Upper lobe of left lung (tissue), 6 donors: ENCODE measurements around the gene CCDC120. TPM values are rescaled to one million over a fixed set of nuclear protein-coding genes. Genes with fewer than 3 reads are reported as not detected.
A peak's percentile ranks its signal among the peaks of the same experiment; 100 is the strongest.

Experiments used
- ATAC-seq, 2 donors: fragments of 200-7000 bp; cut with Tn5 transposase; one replicate each; pipeline ENCODE4 v1.9.1; 2022; ENCODE audit warnings: mild to moderate bottlenecking in 2 of 2, moderate library complexity in 2 of 2; ENCODE audit not compliant: low FRiP score in 2 of 2
- DNase-seq, 2 donors: peaks; one replicate each; pipeline ENCODE4 v3.0.0-alpha.2; 2019 to 2020
- H3K27ac ChIP-seq, 4 donors: fragments of 200-600 bp; sonication (generic); one replicate each; pipeline ENCODE4 v1.5.1; 2016 to 2019
- H3K27me3 ChIP-seq, 4 donors: fragments of 200-600 bp; sonication (generic); one replicate each; pipeline ENCODE4 v1.5.1; 2017 to 2019
- H3K36me3 ChIP-seq, 4 donors: fragments of 200-600 bp; sonication (generic); one replicate each; pipeline ENCODE4 v1.5.1; 2016 to 2019
- H3K4me1 ChIP-seq, 4 donors: fragments of 200-600 bp; sonication (generic); one replicate each; pipeline ENCODE4 v1.5.1; 2018 to 2019
- H3K4me3 ChIP-seq, 4 donors: fragments of 200-600 bp; sonication (generic); one replicate each; pipeline ENCODE4 v1.5.1; 2017 to 2019; ENCODE audit warnings: mild to moderate bottlenecking in 2 of 4, moderate library complexity in 1 of 4
- H3K9me3 ChIP-seq, 4 donors: fragments of 200-600 bp; sonication (generic); one replicate each; pipeline ENCODE4 v1.5.1; 2018 to 2019
- CTCF ChIP-seq, 6 experiments: fragments of 450-650 bp in 4 of 6; fragments of 200-600 bp in 2 of 6; sonication (generic) in 2 of 6; IDR thresholded peaks; one replicate each; pipeline ENCODE4 v1.5.1; 2016 to 2019; ENCODE audit warnings: antibody characterized with exemption in 6 of 6
- EP300 ChIP-seq, 4 donors: sonication (generic); formaldehyde crosslinking; IDR thresholded peaks; one replicate each; pipeline ENCODE4 v1.5.1; 2017; ENCODE audit warnings: antibody characterized with exemption in 4 of 4, control low read depth in 2 of 4
- POLR2A ChIP-seq, 4 donors: fragments of 450-650 bp; IDR thresholded peaks; one replicate each; pipeline ENCODE4 v1.5.1; 2016 to 2017; ENCODE audit warnings: antibody characterized with exemption in 4 of 4, mild to moderate bottlenecking in 2 of 4
- POLR2AphosphoS5 ChIP-seq, 2 donors: sonication (generic); formaldehyde crosslinking; IDR thresholded peaks; one replicate each; pipeline ENCODE4 v1.5.1; 2017; ENCODE audit warnings: antibody characterized with exemption in 2 of 2
- WGBS, 2 donors: methylation state at CpG; one replicate each; pipeline ENCODE4 v1.1.5; 2017 to 2018; 5-methylcytosine and 5-hydroxymethylcytosine counted together
- total RNA-seq, 6 donors: library from RNA; depleted of rRNA in 4 of 6; stranded (reverse); fragments of >200 nt in 4 of 6; gene quantifications; one replicate each; pipeline versions ENCODE4 v1.1.0 to v1.2.1, GENCODE V29; 2016 to 2021
- donor health status: DM: no; HTN: no; CAD: no; lungs with moderate emphysema.
- donor health status: DM: no; HTN: yes; CAD: no; lungs with severe emphysema.

The CCDC120 gene
- total RNA-seq, 6 donors from 2014 or later = 6.0 to 13.5 (median 9.9) TPM

GRCh38 chrX:49101629-49101984 lies 42.8 kb downstream of the CCDC120 start:
- DNase-seq (no peak), ATAC-seq (peak in 1 of 2 donors; percentile 42)
- Histone ChIP-seq H3K4me1 (peaks cover 0 to 2% (median 0%) of the 10 kb centered on the region in 4 donors), H3K36me3 (no peaks in the 10 kb centered on the region), H3K9me3 (peaks cover 0 to 4% (median 0%) of the 10 kb centered on the region in 4 donors), H3K4me3 (peak overlapping the region; percentile 36 to 68 (median 62)), H3K27ac (peak overlapping the region; percentile 14 to 81 (median 61)), H3K27me3 (no peaks in the 10 kb centered on the region)
- WGBS, 2 donors = 49% methylated on average over 9 of the region's 9 CpGs; no CpG with 5 or more reads in 1 of the 2 donors
- no peak for TF ChIP-seq EP300 (IDR thresholded peaks at IDR 0.05)
- no peak for TF ChIP-seq POLR2AphosphoS5 (IDR thresholded peaks at IDR 0.05)
- TF ChIP-seq CTCF (IDR thresholded peaks at IDR 0.05) = no peak
- no peak for TF ChIP-seq POLR2A (IDR thresholded peaks at IDR 0.05)

DNA sequence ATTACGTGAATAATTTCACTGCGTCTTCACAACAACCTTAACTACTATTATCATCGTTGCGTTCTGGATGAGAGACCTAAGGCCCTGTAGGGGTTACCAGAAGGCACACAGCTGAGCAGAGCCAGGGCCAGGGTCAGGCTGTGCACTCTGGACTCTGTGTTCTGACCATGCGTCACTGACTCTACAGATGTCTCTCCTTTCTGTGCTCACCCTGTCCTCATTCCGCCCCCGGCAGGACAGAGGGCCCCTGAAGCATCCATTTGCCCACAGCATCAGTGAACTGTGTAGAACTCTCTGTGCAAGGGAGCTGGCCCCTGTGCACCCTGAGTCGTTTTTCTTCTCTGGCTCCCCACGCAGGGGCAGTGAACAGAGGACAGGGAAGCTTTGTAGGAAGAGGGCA lies 43.4 kb downstream of the CCDC120 start:
- DNase-seq (no peak), ATAC-seq (no peak)
- WGBS, 2 donors = 87 to 89% methylated on average over 9 of the region's 9 CpGs
- Histone ChIP-seq H3K4me3 (no peak overlapping the region), H3K9me3 (peaks cover 0 to 4% (median 0%) of the 10 kb centered on the region in 4 donors), H3K27me3 (no peaks in the 10 kb centered on the region), H3K4me1 (peaks cover 0 to 2% (median 0%) of the 10 kb centered on the region in 4 donors), H3K36me3 (no peaks in the 10 kb centered on the region), H3K27ac (no peak overlapping the region)
- no peak for TF ChIP-seq EP300 (IDR thresholded peaks at IDR 0.05)
- no peak for TF ChIP-seq CTCF (IDR thresholded peaks at IDR 0.05)
- TF ChIP-seq POLR2A (IDR thresholded peaks at IDR 0.05) = no peak
- no peak for TF ChIP-seq POLR2AphosphoS5 (IDR thresholded peaks at IDR 0.05)

DNA sequence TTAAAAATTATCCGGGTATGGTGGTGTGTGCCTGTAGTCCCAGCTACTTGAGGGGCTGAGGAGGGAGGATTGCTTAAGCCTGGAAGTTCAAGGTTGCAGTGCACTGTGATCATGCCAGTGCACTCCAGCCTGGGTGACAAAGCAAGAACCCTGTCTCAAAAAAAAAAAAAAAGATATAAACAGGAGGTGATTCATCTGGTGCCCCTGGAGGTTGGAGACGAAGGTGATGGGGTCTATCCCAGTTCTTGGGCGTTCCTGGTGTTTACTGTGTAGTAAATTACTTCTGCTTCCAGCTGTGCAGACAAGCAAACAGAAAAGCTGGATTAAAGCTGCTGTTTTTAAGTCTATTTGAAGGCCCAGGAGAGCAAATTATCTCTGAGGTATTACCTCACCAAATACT lies 44.8 kb downstream of the CCDC120 start:
- Histone ChIP-seq H3K27me3 (no peaks in the 10 kb centered on the region), H3K4me3 (no peak overlapping the region), H3K9me3 (peaks cover 0 to 4% (median 0%) of the 10 kb centered on the region in 4 donors), H3K36me3 (no peaks in the 10 kb centered on the region), H3K4me1 (peaks cover 0 to 2% (median 0%) of the 10 kb centered on the region in 4 donors), H3K27ac (no peak overlapping the region)
- WGBS, 2 donors = 73 to 79% methylated on average over 3 of the region's 3 CpGs
- no peak for ATAC-seq
- TF ChIP-seq CTCF (IDR thresholded peaks at IDR 0.05) = no peak
- no peak for TF ChIP-seq EP300 (IDR thresholded peaks at IDR 0.05)
- no peak for TF ChIP-seq POLR2AphosphoS5 (IDR thresholded peaks at IDR 0.05)
- no peak for TF ChIP-seq POLR2A (IDR thresholded peaks at IDR 0.05)
- no peak for DNase-seq

DNA sequence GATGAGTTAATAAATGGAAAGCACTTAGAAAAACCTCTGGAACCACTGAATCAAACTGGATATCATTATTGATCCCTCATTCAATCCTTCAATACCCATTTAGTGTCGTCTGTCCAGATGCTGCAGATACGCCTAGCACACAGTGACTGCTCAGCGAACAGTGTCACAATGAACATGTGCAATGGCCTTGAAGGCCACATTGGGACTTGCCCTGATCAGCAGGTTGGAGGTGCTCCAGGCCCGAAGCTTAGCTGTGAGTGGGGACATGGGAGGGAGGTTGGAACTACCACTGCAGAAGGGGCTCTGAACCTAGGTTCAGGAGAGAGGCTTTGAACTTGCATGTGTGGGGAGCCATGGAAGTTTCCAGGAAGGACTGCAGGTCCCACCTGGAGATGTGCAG lies 47.5 kb downstream of the CCDC120 start:
- no peak for TF ChIP-seq EP300 (IDR thresholded peaks at IDR 0.05)
- no peak for TF ChIP-seq POLR2AphosphoS5 (IDR thresholded peaks at IDR 0.05)
- no peak for TF ChIP-seq CTCF (IDR thresholded peaks at IDR 0.05)
- TF ChIP-seq POLR2A (IDR thresholded peaks at IDR 0.05) = no peak
- Histone ChIP-seq H3K4me1 (peaks cover 0 to 2% (median 0%) of the 10 kb centered on the region in 4 donors), H3K36me3 (no peaks in the 10 kb centered on the region), H3K27me3 (no peaks in the 10 kb centered on the region), H3K27ac (no peak overlapping the region), H3K4me3 (no peak overlapping the region), H3K9me3 (no peaks in the 10 kb centered on the region)
- DNase-seq (no peak), ATAC-seq (no peak)
- WGBS, 2 donors = 86 to 100% methylated on average over 1 to 4 of the region's 4 CpGs

GRCh38 chrX:49106930-49107329 lies 48.1 kb downstream of the CCDC120 start:
- TF ChIP-seq POLR2A (IDR thresholded peaks at IDR 0.05) = no peak
- peak in 5 of 6 experiments; percentile 21 to 55 (median 41) for TF ChIP-seq CTCF (IDR thresholded peaks at IDR 0.05)
- no peak for TF ChIP-seq POLR2AphosphoS5 (IDR thresholded peaks at IDR 0.05)

More at GRCh38 chrX:49106930-49107329, 48.1 kb downstream of the CCDC120 start:
- Histone ChIP-seq H3K27ac (no peak overlapping the region), H3K36me3 (peaks cover 0 to 3% (median 0%) of the 10 kb centered on the region in 4 donors), H3K4me1 (no peaks in the 10 kb centered on the region), H3K27me3 (no peaks in the 10 kb centered on the region), H3K9me3 (no peaks in the 10 kb centered on the region), H3K4me3 (no peak overlapping the region)
- ATAC-seq (peak; percentile 59 to 66), DNase-seq (peak in 1 of 2 donors; percentile 33)
- WGBS, 2 donors = 10 to 41% methylated on average over 2 to 7 of the region's 7 CpGs
